ENCODE measurements around the gene CILP2.

Gene CILP2

GRCh38 chr19:19514881-19515641 is 23.0 kb upstream of the CILP2 start, which contains the start of gene TSSK6:
Gene TSSK6 (minus strand): TSS chr19:19515548. CDS start chr19:19515427, 121 bp downstream.
- peak within 1 kb of the TSS; percentile 79 for H3K4me3 ChIP-seq (ENCODE audit: low read depth, low read length)
- no peak for TF ChIP-seq CTCF (IDR thresholded peaks at IDR 0.05; ENCODE audit: low read depth, low read length, missing control alignments)
- in situ Hi-C loops (cut with HindIII; ENCODE audit: low sequenced_read_pairs) = no loop called here
- no peak for DNase-seq (ENCODE audit: low read depth)

- TF ChIP-seq CTCF (IDR thresholded peaks at IDR 0.05; ENCODE audit: low read depth, low read length, missing control alignments) = peak; percentile 16
- peak within 1 kb of the TSS; percentile 79 for H3K4me3 ChIP-seq (ENCODE audit: low read depth, low read length)
- DNase-seq (ENCODE audit: low read depth) = peak; percentile 81
- in situ Hi-C loops (cut with HindIII; ENCODE audit: low sequenced_read_pairs) = no loop called here
These were observed 22.2 kb upstream of the CILP2 start, which contains the start of gene NDUFA13 for GRCh38 chr19:19515642-19516519. Gene NDUFA13 (plus strand): TSS chr19:19516225. CDS start chr19:19516239, 14 bp downstream.

- no peak for DNase-seq (ENCODE audit: low read depth)
- in situ Hi-C loops (cut with HindIII; ENCODE audit: low sequenced_read_pairs) = no loop called here
- TF ChIP-seq CTCF (IDR thresholded peaks at IDR 0.05; ENCODE audit: low read depth, low read length, missing control alignments) = no peak
- H3K4me3 ChIP-seq (ENCODE audit: low read depth, low read length) = peak overlapping the region; percentile 79
These were observed 20.8 kb upstream of the CILP2 start for GRCh38 chr19:19517235-19517619.

GRCh38 chr19:19520989-19521388 is 17.1 kb upstream of the CILP2 start:
- no peak overlapping the region for H3K4me3 ChIP-seq (ENCODE audit: low read depth, low read length)
- in situ Hi-C loops (cut with HindIII; ENCODE audit: low sequenced_read_pairs) = no loop called here
- DNase-seq (ENCODE audit: low read depth) = no peak
- TF ChIP-seq CTCF (IDR thresholded peaks at IDR 0.05; ENCODE audit: low read depth, low read length, missing control alignments) = no peak

GRCh38 chr19:19523177-19523576 is 14.9 kb upstream of the CILP2 start:
- no peak for DNase-seq (ENCODE audit: low read depth)
- TF ChIP-seq CTCF (IDR thresholded peaks at IDR 0.05; ENCODE audit: low read depth, low read length, missing control alignments) = no peak
- H3K4me3 ChIP-seq (ENCODE audit: low read depth, low read length) = no peak overlapping the region
- in situ Hi-C loops (cut with HindIII; ENCODE audit: low sequenced_read_pairs) = no loop called here

GRCh38 chr19:19524053-19524452 is 14.0 kb upstream of the CILP2 start:
- DNase-seq (ENCODE audit: low read depth) = no peak
- in situ Hi-C loops (cut with HindIII; ENCODE audit: low sequenced_read_pairs) = no loop called here
- TF ChIP-seq CTCF (IDR thresholded peaks at IDR 0.05; ENCODE audit: low read depth, low read length, missing control alignments) = no peak
- no peak overlapping the region for H3K4me3 ChIP-seq (ENCODE audit: low read depth, low read length)

All from astrocyte of the cerebellum (primary cell).